ENCODE results near the gene FAM3A. TPM values are rescaled to one million over a fixed set of nuclear protein-coding genes. Genes with fewer than 3 reads are reported as not detected.

FAM3A gene
- total RNA-seq, 1 experiment from 2014 or later, result 25.0 TPM

GRCh38 chrX:154541896-154542722, 26.1 kb upstream of the FAM3A start (continued):
- TF ChIP-seq CTCF (IDR thresholded peaks at IDR 0.05) (no peak), ZNF281 (CRISPR knock-in tag; IDR thresholded peaks at IDR 0.05) (no peak), SOX15 (CRISPR knock-in tag; IDR thresholded peaks at IDR 0.05) (no peak), ZNF416 (CRISPR knock-in tag; IDR thresholded peaks at IDR 0.05) (no peak), PRRX2 (CRISPR knock-in tag; IDR thresholded peaks at IDR 0.05) (no peak), E2F1 (CRISPR knock-in tag; IDR thresholded peaks at IDR 0.05) (no peak)

- TF ChIP-seq USF1 (CRISPR knock-in tag; IDR thresholded peaks at IDR 0.05) (no peak), NFATC4 (CRISPR knock-in tag; IDR thresholded peaks at IDR 0.05) (no peak), NR2C2 (CRISPR knock-in tag; IDR thresholded peaks at IDR 0.05) (no peak), FOXP4 (CRISPR knock-in tag; IDR thresholded peaks at IDR 0.05) (no peak), FOXP1 (CRISPR knock-in tag; IDR thresholded peaks at IDR 0.05; ENCODE audit: borderline replicate concordance) (no peak), RELA (CRISPR knock-in tag; IDR thresholded peaks at IDR 0.05; ENCODE audit: borderline replicate concordance) (no peak), CREB1 (CRISPR knock-in tag; IDR thresholded peaks at IDR 0.05) (no peak), E2F5 (CRISPR knock-in tag; IDR thresholded peaks at IDR 0.05) (no peak), AR (CRISPR knock-in tag; IDR thresholded peaks at IDR 0.05) (no peak), MAX (CRISPR knock-in tag; IDR thresholded peaks at IDR 0.05) (no peak), OVOL2 (CRISPR knock-in tag; IDR thresholded peaks at IDR 0.05; ENCODE audit: borderline replicate concordance) (no peak), ZNF416 (CRISPR knock-in tag; IDR thresholded peaks at IDR 0.05) (no peak), ESRRA (CRISPR knock-in tag; IDR thresholded peaks at IDR 0.05; ENCODE audit: borderline replicate concordance) (no peak), ZNF512 (CRISPR knock-in tag; IDR thresholded peaks at IDR 0.05; ENCODE audit: borderline replicate concordance) (no peak), SOX15 (CRISPR knock-in tag; IDR thresholded peaks at IDR 0.05) (no peak), ATF1 (CRISPR knock-in tag; IDR thresholded peaks at IDR 0.05) (no peak)
- DNase-seq (ENCODE audit: low spot score) (no peak), ATAC-seq (no peak)
- ChIA-PET POLR2A (no interaction called here), CTCF (no interaction called here)
- H3K27me3 Mint-ChIP-seq (ENCODE audit: low read depth), result no peaks in the 10 kb centered on the region
- H3K9me3 Mint-ChIP-seq, result no peaks in the 10 kb centered on the region
- H3K27ac Mint-ChIP-seq, result no peak overlapping the region
- H3K36me3 Mint-ChIP-seq, result peaks cover 10% of the 10 kb centered on the region
- no peak overlapping the region for H3K4me3 Mint-ChIP-seq
- H3K4me1 Mint-ChIP-seq, result peaks cover 6% of the 10 kb centered on the region; the same call in 1 of the 2 replicates
These were observed 25.5 kb upstream of the FAM3A start for GRCh38 chrX:154541589-154541895.
